GM21786 (cell line): ENCODE results near the gene SHISA6.

Source experiments
- ATAC-seq: cut with Tn5 transposase; IDR thresholded peaks from one replicate; pipeline ENCODE4 v1.9.1; 2021; ENCODE audit not compliant: unreplicated experiment

SHISA6 gene

GRCh38 chr17:11340803-11341202 lies 99.8 kb downstream of the SHISA6 start:
- no peak for ATAC-seq

GRCh38 chr17:11342138-11342537 lies 101.1 kb downstream of the SHISA6 start:
- no peak for ATAC-seq

GRCh38 chr17:11349106-11349505 lies 108.1 kb downstream of the SHISA6 start:
- ATAC-seq: no peak

GRCh38 chr17:11351479-11351878 lies 110.5 kb downstream of the SHISA6 start:
- ATAC-seq: no peak

- no peak for ATAC-seq
Measured at GRCh38 chr17:11353601-11354000, 112.6 kb downstream of the SHISA6 start.

- ATAC-seq: no peak
Measured at GRCh38 chr17:11356371-11356770, 115.4 kb downstream of the SHISA6 start.

GRCh38 chr17:11363565-11364117 lies 122.6 kb downstream of the SHISA6 start:
- no peak for ATAC-seq

GRCh38 chr17:11366272-11366850 lies 125.3 kb downstream of the SHISA6 start:
- no peak for ATAC-seq

DNA sequence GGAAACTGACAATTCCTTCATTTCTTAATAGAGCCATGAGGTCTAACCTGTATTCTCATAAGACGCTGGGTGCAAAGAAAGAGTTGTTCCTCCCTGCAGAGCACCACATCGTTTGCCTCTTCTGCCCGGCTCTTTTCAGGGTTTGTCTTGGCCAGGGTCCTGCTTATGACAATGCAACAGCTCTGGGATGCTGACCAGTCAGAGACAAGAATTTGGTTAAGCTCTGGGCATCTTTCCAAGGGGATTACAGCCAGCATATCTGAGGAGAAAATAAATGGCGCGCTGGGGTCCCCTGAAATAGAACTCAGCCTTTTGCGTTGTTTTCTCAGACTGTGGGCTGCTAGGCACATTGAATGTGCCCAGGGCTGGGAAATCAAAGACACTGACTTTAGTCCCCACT lies 128.6 kb downstream of the SHISA6 start:
- ATAC-seq: no peak

GRCh38 chr17:11372692-11373091 lies 131.7 kb downstream of the SHISA6 start:
- no peak for ATAC-seq

DNA sequence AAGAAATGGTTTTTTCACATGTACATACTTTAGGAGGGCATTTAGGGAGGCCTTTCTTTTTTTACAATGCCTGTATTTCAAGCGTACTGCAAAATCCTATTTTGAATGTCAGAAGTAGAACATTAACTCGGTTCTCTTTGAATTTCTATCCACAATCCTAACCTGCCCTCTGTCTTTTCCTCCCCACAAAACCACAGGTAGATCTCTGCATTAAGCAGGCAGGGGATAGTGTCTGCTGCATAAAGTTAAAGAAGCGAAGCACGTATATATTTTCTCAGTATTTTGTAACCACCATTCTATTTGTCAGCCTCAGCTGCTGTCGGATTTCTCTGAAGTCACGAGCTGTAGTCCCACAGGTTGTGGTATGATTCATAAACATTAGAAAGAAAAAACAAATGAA lies 137.5 kb downstream of the SHISA6 start:
- no peak for ATAC-seq

DNA sequence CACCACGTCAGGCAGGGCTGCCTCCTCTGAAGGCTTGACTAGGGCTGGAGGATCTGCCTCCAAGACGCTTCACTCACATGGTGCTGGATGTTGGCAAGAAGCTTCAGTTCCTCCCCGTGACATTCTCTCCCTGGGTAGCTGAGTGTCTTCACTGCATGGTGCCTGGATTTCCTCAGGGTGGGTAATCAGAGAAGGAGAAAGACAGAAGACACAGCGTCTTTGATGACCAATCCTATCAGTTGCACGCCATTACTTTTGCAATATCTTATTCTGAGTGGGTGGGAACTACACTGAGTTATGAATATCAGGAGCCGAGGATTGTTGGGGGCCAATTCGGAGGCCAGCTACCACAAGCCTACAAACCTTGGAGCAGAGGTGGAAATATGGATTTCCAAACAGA lies 139.7 kb downstream of the SHISA6 start:
- no peak for ATAC-seq

- ATAC-seq: no peak
Measured at GRCh38 chr17:11383157-11383556, 142.1 kb downstream of the SHISA6 start.

DNA sequence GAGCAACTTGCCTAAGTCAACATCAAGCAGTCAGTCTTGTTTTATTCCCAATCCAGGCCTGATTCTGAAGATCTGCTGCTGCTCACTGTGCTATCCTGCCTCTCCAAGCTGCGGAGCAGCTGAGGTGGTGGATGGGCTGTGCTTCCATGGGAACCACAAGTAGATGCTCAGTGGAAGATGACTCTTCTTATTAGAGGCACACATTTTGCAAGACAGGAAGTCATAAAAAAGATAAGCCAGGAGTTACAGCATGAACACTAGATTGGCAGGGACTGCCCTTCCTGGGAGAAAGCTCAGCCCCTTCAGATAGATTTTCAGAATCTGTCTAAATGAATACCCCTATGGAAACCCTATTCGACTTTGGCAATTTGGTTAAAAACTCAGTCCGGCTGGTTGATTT lies 143.1 kb downstream of the SHISA6 start:
- ATAC-seq: no peak

DNA sequence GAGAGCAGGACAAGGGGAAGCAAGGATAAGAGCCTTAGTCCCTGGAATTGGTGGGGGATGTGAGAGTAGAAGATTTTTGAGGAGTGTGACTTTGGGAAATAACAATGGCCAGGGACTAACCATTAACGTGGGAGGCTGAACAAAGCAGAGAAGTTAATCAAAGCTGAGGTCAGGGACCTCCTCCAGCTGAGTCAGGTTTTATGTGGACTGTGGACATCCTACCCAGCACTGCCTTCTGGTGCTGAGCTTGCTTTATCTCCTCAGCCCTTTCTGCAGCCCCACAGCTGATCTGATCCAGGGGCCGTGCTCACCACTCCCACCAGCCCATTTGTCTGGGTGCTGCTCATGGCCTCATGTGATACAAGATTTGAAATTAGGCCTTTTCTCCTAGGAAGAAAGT lies 146.6 kb downstream of the SHISA6 start:
- ATAC-seq: no peak

DNA sequence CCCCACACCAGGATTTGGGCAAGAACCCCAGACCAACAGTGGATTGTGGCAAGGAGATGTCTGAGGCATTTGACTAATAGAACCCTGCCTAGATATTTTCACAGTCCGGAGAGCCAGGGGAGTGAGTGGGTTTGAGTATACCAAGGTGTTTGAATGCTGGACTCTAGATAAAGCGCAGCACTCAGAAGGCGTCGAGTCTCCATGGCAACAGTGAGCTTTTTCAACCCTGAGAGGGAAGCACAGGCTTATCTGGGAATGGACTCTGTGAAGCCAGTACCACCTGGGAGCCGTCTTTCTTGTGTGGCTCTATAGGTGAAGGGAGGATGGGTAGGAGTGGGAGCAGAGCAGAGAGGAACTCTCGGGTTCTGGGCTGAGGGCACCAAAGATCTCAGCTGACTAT lies 147.0 kb downstream of the SHISA6 start:
- no peak for ATAC-seq

DNA sequence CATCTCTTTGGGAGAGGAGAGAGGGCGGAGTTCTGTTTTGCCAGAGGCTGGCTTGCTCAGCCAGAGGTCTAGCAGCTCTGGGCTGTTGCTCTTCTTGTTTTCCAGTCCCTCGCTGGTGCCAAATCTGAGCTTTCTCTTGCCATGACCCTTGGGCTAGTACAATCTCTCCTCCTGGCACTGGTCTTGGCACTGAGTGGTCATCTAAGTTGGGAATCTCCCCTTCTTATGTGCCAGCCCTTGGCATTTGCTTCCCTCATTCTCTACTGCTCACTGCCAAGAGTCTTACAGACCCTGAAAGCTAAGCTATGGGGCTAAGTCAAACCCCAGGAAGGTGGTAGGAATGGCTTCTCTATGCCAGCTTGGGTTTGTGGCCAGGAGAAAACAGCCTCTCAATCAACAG lies 148.6 kb downstream of the SHISA6 start:
- ATAC-seq: no peak

- ATAC-seq: no peak
Measured at GRCh38 chr17:11391134-11391533, 150.1 kb downstream of the SHISA6 start.

GRCh38 chr17:11404431-11405276 lies 163.6 kb downstream of the SHISA6 start:
- no peak for ATAC-seq

- no peak for ATAC-seq
Measured at GRCh38 chr17:11406716-11407115, 165.7 kb downstream of the SHISA6 start.

GRCh38 chr17:11412654-11413053 lies 171.6 kb downstream of the SHISA6 start:
- ATAC-seq: no peak

- ATAC-seq: no peak
Measured at GRCh38 chr17:11418342-11418741, 177.3 kb downstream of the SHISA6 start.
